Esophagus squamous epithelium (tissue), 5 donors: Measurements from ENCODE around the gene HOXA10. TPM values are rescaled to one million over a fixed set of nuclear protein-coding genes. Genes with fewer than 3 reads are reported as not detected.

Source experiments
- DNase-seq: peaks from one replicate; lab custom pipeline; 2025; lab: John Stamatoyannopoulos, UW
- H3K27ac ChIP-seq, 4 donors: fragments of 200-600 bp; sonication (generic); one replicate each; pipeline ENCODE4 v1.5.1; 2016 to 2019; ENCODE audit warnings: mild to moderate bottlenecking in 1 of 4
- H3K27me3 ChIP-seq, 4 donors: fragments of 200-600 bp; sonication (generic); 1 replicate in 3 of 4; 2 replicates in 1 of 4; pipeline versions ENCODE4 v1.5.1 to v1.6.0; 2017 to 2021; ENCODE audit warnings: antibody characterized with exemption in 1 of 4
- H3K36me3 ChIP-seq, 3 donors: fragments of 200-600 bp; sonication (generic); one replicate each; pipeline ENCODE4 v1.5.1; 2016 to 2019
- H3K4me1 ChIP-seq, 3 donors: fragments of 200-600 bp; sonication (generic); one replicate each; pipeline ENCODE4 v1.5.1; 2017 to 2019
- H3K4me3 ChIP-seq, 4 donors: fragments of 200-600 bp; sonication (generic); 1 replicate in 3 of 4; 2 replicates in 1 of 4; pipeline ENCODE4 v1.5.1; 2016 to 2019; ENCODE audit warnings: mild to moderate bottlenecking in 2 of 4, moderate library complexity in 1 of 4
- H3K9me3 ChIP-seq, 3 donors: fragments of 200-600 bp; sonication (generic); one replicate each; pipeline ENCODE4 v1.5.1; 2016 to 2019
- CTCF ChIP-seq, 6 experiments: fragments of 450-650 bp in 4 of 6; fragments of 200-600 bp in 2 of 6; sonication (generic) in 2 of 6; IDR thresholded peaks; one replicate each; pipeline ENCODE4 v1.5.1; 2016 to 2019; ENCODE audit warnings: antibody characterized with exemption in 6 of 6, mild to moderate bottlenecking in 4 of 6, moderate library complexity in 4 of 6
- POLR2A ChIP-seq, 4 donors: fragments of 450-650 bp; IDR thresholded peaks; one replicate each; pipeline ENCODE4 v1.6.1; 2017; ENCODE audit warnings: antibody characterized with exemption in 4 of 4, mild to moderate bottlenecking in 4 of 4, moderate library complexity in 3 of 4
- WGBS, 2 donors: methylation state at CpG; one replicate each; pipeline ENCODE4 v1.1.5; 2018; 5-methylcytosine and 5-hydroxymethylcytosine counted together
- intact Hi-C: fragments of 100-400 bp; cut with DNase I; formaldehyde crosslinking; loops from one replicate; pipeline ENCODE4 v1.15.0; 2022
- total RNA-seq, 4 donors: library from RNA; depleted of rRNA; stranded (reverse); fragments of >200 nt; gene quantifications; one replicate each; pipeline ENCODE4 v1.1.0, GENCODE V29; 2016
- donor health status: DM: yes; HTN: yes; CAD: no.

Gene HOXA10
- total RNA-seq, 4 donors from 2014 or later: not detected

GRCh38 chr7:27133409-27134231, 40.5 kb downstream of the HOXA10 start:
- Histone ChIP-seq H3K36me3 (no peaks in the 10 kb centered on the region), H3K27me3 (peaks cover 0 to 9% (median 0%) of the 10 kb centered on the region in 4 donors), H3K4me3 (no peak overlapping the region), H3K4me1 (peaks cover 14 to 69% (median 20%) of the 10 kb centered on the region in 3 donors), H3K9me3 (no peaks in the 10 kb centered on the region), H3K27ac (peak overlapping the region in 3 of 4 donors; percentile 16 to 63 (median 56))
- no peak for TF ChIP-seq POLR2A (IDR thresholded peaks at IDR 0.05)
- no peak for TF ChIP-seq CTCF (IDR thresholded peaks at IDR 0.05)
- 72 to 77% methylated on average over 18 of the region's 18 CpGs for WGBS, 2 donors
- intact Hi-C loops: no loop called here
- DNase-seq: no peak

GRCh38 chr7:27132978-27133377, 41.1 kb downstream of the HOXA10 start:
- WGBS, 2 donors: 77 to 81% methylated on average over 6 of the region's 6 CpGs

GRCh38 chr7:27132214-27132613, 41.9 kb downstream of the HOXA10 start:
- 48 to 52% methylated on average over 2 of the region's 2 CpGs for WGBS, 2 donors
- intact Hi-C loops: no loop called here
- no peak overlapping the region for H3K27ac ChIP-seq
- DNase-seq: no peak
- no peak for TF ChIP-seq CTCF (IDR thresholded peaks at IDR 0.05)
- TF ChIP-seq POLR2A (IDR thresholded peaks at IDR 0.05): no peak
- H3K36me3 ChIP-seq: no peaks in the 10 kb centered on the region
- no peaks in the 10 kb centered on the region for H3K9me3 ChIP-seq
- H3K4me3 ChIP-seq: no peak overlapping the region
- peaks cover 0 to 7% (median 0%) of the 10 kb centered on the region in 4 donors for H3K27me3 ChIP-seq
- H3K4me1 ChIP-seq: peaks cover 14 to 81% (median 34%) of the 10 kb centered on the region in 3 donors

More at GRCh38 chr7:27132978-27133377, 41.1 kb downstream of the HOXA10 start:
- intact Hi-C loops: no loop called here
- no peaks in the 10 kb centered on the region for H3K9me3 ChIP-seq
- no peak overlapping the region for H3K4me3 ChIP-seq
- peaks cover 14 to 75% (median 27%) of the 10 kb centered on the region in 3 donors for H3K4me1 ChIP-seq
- no peak for TF ChIP-seq POLR2A (IDR thresholded peaks at IDR 0.05)
- TF ChIP-seq CTCF (IDR thresholded peaks at IDR 0.05): no peak
- peaks cover 0 to 9% (median 0%) of the 10 kb centered on the region in 4 donors for H3K27me3 ChIP-seq
- no peaks in the 10 kb centered on the region for H3K36me3 ChIP-seq
- no peak overlapping the region for H3K27ac ChIP-seq
- no peak for DNase-seq

GRCh38 chr7:27131390-27131819, 42.7 kb downstream of the HOXA10 start:
- intact Hi-C loops: no loop called here
- 46 to 48% methylated on average over 12 of the region's 12 CpGs for WGBS, 2 donors
- TF ChIP-seq POLR2A (IDR thresholded peaks at IDR 0.05) (no peak), CTCF (IDR thresholded peaks at IDR 0.05) (no peak)
- H3K27me3 ChIP-seq: no peaks in the 10 kb centered on the region
- H3K4me3 ChIP-seq: peak overlapping the region; percentile 68 to 97 (median 82)
- DNase-seq: no peak
- no peaks in the 10 kb centered on the region for H3K36me3 ChIP-seq
- H3K4me1 ChIP-seq: peaks cover 12 to 81% (median 40%) of the 10 kb centered on the region in 3 donors
- peak overlapping the region; percentile 96 to 99 (median 96) for H3K27ac ChIP-seq
- no peaks in the 10 kb centered on the region for H3K9me3 ChIP-seq
